LNCAP (cell line): Measurements from ENCODE around the gene ALPK3.

Source experiments
- CTCF ChIP-seq: fragments of 450-650 bp; IDR thresholded peaks from 2 replicates; pipeline ENCODE4 v1.5.1; 2017; ENCODE audit warnings: mild to moderate bottlenecking

Gene ALPK3

GRCh38 chr15:84819291-84819768 is 2.2 kb downstream of the ALPK3 start:
- no peak for TF ChIP-seq CTCF

- no peak for TF ChIP-seq CTCF
These were observed 2.6 kb downstream of the ALPK3 start for GRCh38 chr15:84819791-84820190.

- TF ChIP-seq CTCF, result no peak
These were observed 4.4 kb downstream of the ALPK3 start for GRCh38 chr15:84821501-84822021.

- no peak for TF ChIP-seq CTCF
These were observed 5.6 kb downstream of the ALPK3 start for GRCh38 chr15:84822653-84823281.

- no peak for TF ChIP-seq CTCF
These were observed 6.2 kb downstream of the ALPK3 start for GRCh38 chr15:84823282-84823878.

- TF ChIP-seq CTCF, result no peak
These were observed 7.3 kb downstream of the ALPK3 start for GRCh38 chr15:84824260-84825007.

GRCh38 chr15:84826369-84826823 is 9.2 kb downstream of the ALPK3 start:
- peak; percentile 43; the same call in 1 of the 2 replicates for TF ChIP-seq CTCF
